Fibroblast of lung (primary cell): ENCODE results near the gene NUP107.

Experiments used
- CTCF ChIP-seq, 2 donors: IDR thresholded peaks in 1 of 2; conservative IDR thresholded peaks in 1 of 2; 1 replicate in 1 of 2; 2 replicates in 1 of 2; pipeline ENCODE4 v1.5.1; 2011 to 2012; ENCODE audit warnings: low read length in 2 of 2, control low read depth in 1 of 2, inconsistent platforms in 1 of 2, low read depth in 1 of 2, mild to moderate bottlenecking in 1 of 2
- EZH2 ChIP-seq: IDR thresholded peaks from 2 replicates; pipeline ENCODE4 v1.5.1; 2012; ENCODE audit warnings: low read length, control low read depth, mild to moderate bottlenecking; ENCODE audit errors: missing control alignments

- no peak for TF ChIP-seq CTCF (conservative IDR thresholded peaks at IDR 0.05 in 1 of 2, IDR thresholded peaks at IDR 0.05 in 1 of 2; ENCODE audit: low read depth in 1 of 2, low read length in 2 of 2)
- no peak for TF ChIP-seq EZH2
Measured at GRCh38 chr12:68745376-68745903, 58.7 kb downstream of the NUP107 start.
